Measurements from ENCODE around the gene CENPN.

The CENPN gene

GRCh38 chr16:80981103-80981502, 25.9 kb upstream of the CENPN start:
- TF ChIP-seq CTCF (IDR thresholded peaks at IDR 0.05; ENCODE audit: borderline replicate concordance, control extremely low read depth, extremely low read depth, insufficient read depth, missing control alignments) = no peak
- in situ Hi-C loops (cut with MboI; ENCODE audit: low sequenced_read_pairs, unreplicated experiment) = no loop called here
- no peak for DNase-seq (ENCODE audit: low spot score)

DNA sequence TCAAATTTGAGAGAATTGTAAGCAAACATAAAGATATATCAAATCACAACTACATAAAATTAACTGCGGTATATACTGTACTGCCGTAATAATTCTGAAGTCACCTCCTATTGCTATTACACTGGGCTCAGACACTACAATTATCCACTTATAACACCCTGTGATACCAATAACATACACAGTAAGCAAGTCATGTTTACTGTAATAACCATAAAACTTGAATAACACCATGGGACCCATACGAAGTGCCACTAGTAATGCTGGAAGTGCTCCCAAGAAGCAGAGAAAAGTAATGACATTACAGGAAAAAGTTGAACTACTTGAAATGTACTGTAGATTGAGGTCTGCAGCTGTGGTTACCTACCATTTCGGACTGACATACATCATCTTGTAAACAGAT, 24.4 kb upstream of the CENPN start:
- in situ Hi-C loops (cut with MboI; ENCODE audit: low sequenced_read_pairs, unreplicated experiment) = no loop called here
- TF ChIP-seq CTCF (IDR thresholded peaks at IDR 0.05; ENCODE audit: borderline replicate concordance, control extremely low read depth, extremely low read depth, insufficient read depth, missing control alignments) = no peak
- no peak for DNase-seq (ENCODE audit: low spot score)

- in situ Hi-C loops (cut with MboI; ENCODE audit: low sequenced_read_pairs, unreplicated experiment) = no loop called here
- DNase-seq (ENCODE audit: low spot score) = no peak
- TF ChIP-seq CTCF (IDR thresholded peaks at IDR 0.05; ENCODE audit: borderline replicate concordance, control extremely low read depth, extremely low read depth, insufficient read depth, missing control alignments) = no peak
Observed at GRCh38 chr16:80984124-80984892, 22.7 kb upstream of the CENPN start.

- no peak for TF ChIP-seq CTCF (IDR thresholded peaks at IDR 0.05; ENCODE audit: borderline replicate concordance, control extremely low read depth, extremely low read depth, insufficient read depth, missing control alignments)
- no peak for DNase-seq (ENCODE audit: low spot score)
- in situ Hi-C loops (cut with MboI; ENCODE audit: low sequenced_read_pairs, unreplicated experiment) = no loop called here
Observed at GRCh38 chr16:80985611-80986010, 21.4 kb upstream of the CENPN start.

DNA sequence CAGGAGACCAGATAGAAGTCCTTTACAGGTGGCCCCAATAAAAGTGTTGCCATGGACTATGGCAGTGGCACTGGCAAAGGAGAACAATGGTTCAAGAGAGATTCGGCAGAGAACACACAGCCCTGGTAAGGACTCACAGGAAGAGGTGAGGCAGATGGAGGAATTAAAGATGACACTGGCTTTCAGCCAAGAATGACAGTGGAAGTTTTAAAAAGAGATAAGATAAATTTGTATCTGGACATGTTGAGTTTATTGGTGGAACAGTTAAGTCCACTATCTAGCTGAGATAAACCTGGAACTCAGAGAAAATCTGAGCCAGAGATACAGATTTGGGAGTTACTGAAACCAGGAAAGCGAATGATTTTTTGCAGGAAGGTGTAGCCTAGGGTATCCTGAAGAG, 20.5 kb upstream of the CENPN start:
- no peak for DNase-seq (ENCODE audit: low spot score)
- TF ChIP-seq CTCF (IDR thresholded peaks at IDR 0.05; ENCODE audit: borderline replicate concordance, control extremely low read depth, extremely low read depth, insufficient read depth, missing control alignments) = no peak
- in situ Hi-C loops (cut with MboI; ENCODE audit: low sequenced_read_pairs, unreplicated experiment) = no loop called here

- TF ChIP-seq CTCF (IDR thresholded peaks at IDR 0.05; ENCODE audit: borderline replicate concordance, control extremely low read depth, extremely low read depth, insufficient read depth, missing control alignments) = no peak
- in situ Hi-C loops (cut with MboI; ENCODE audit: low sequenced_read_pairs, unreplicated experiment) = no loop called here
Observed at GRCh38 chr16:80988756-80989155, 18.3 kb upstream of the CENPN start.

More at GRCh38 chr16:80988756-80989155, 18.3 kb upstream of the CENPN start:
- DNase-seq (ENCODE audit: low spot score) = no peak
